Naive thymus-derived CD4-positive, alpha-beta T cell (primary cell): Measurements from ENCODE around the gene SOWAHC. TPM values are rescaled to one million over a fixed set of nuclear protein-coding genes. Genes with fewer than 3 reads are reported as not detected.

Source experiments
- ATAC-seq: fragments of 150-1000 bp; cut with Tn5 transposase; 2 replicates; pipeline ENCODE4 v1.10.0; 2021; ENCODE audit warnings: mild to moderate bottlenecking, moderate library complexity
- CTCF ChIA-PET: fragments of 350-600 bp; sonication (Branson Sonifier 250); formaldehyde crosslinking; loops from one replicate; lab custom pipeline; 2021; ENCODE audit warnings: antibody characterized with exemption; lab: Charles Lee
- POLR2A ChIA-PET: fragments of 350-600 bp; sonication (Branson Sonifier 250); formaldehyde crosslinking; loops from one replicate; lab custom pipeline; 2021; ENCODE audit warnings: antibody characterized with exemption, inconsistent platforms; lab: Charles Lee
- DNase-seq, 9 donors: peaks; one replicate each; pipeline versions ENCODE4 v3.0.0 to v3.0.0-alpha.2; 2020 to 2022; ENCODE audit warnings: mixed read lengths in 1 of 9
- H3K27ac ChIP-seq: one replicate; pipeline ENCODE4 v1.7.0; 2013; ENCODE audit warnings: mild to moderate bottlenecking, low read depth, low read length, moderate library complexity
- H3K27me3 ChIP-seq, 2 donors: one replicate each; pipeline ENCODE4 v1.7.0; 2013; ENCODE audit warnings: low read length in 2 of 2, mild to moderate bottlenecking in 2 of 2, moderate library complexity in 2 of 2; ENCODE audit not compliant: control insufficient read depth in 2 of 2, insufficient read depth in 2 of 2
- H3K36me3 ChIP-seq, 3 experiments: 1 replicate in 2 of 3; 2 replicates in 1 of 3; pipeline ENCODE4 v1.7.0; 2013; ENCODE audit warnings: low read length in 3 of 3, mild to moderate bottlenecking in 3 of 3, moderate library complexity in 1 of 3; ENCODE audit not compliant: insufficient read depth in 3 of 3, control insufficient read depth in 2 of 3
- H3K4me1 ChIP-seq, 2 donors: one replicate each; pipeline ENCODE4 v1.7.0; 2013; ENCODE audit warnings: low read length in 2 of 2, mild to moderate bottlenecking in 2 of 2, moderate library complexity in 1 of 2; ENCODE audit not compliant: control insufficient read depth in 2 of 2, insufficient read depth in 2 of 2
- H3K4me3 ChIP-seq: 2 replicates; pipeline ENCODE4 v1.7.0; 2013; ENCODE audit warnings: mild to moderate bottlenecking, low read length
- H3K9me3 ChIP-seq, 3 experiments: 1 replicate in 2 of 3; 2 replicates in 1 of 3; pipeline ENCODE4 v1.7.0; 2013; ENCODE audit warnings: low read length in 3 of 3; ENCODE audit not compliant: control insufficient read depth in 2 of 3
- H3K27ac Mint-ChIP-seq, 9 donors: one replicate each; pipeline ENCODE4 v1.8.0; 2020 to 2022; ENCODE audit warnings: mixed read lengths in 9 of 9, mild to moderate bottlenecking in 8 of 9, moderate library complexity in 5 of 9, inconsistent platforms in 2 of 9
- H3K27me3 Mint-ChIP-seq, 5 donors: one replicate each; pipeline ENCODE4 v1.8.0; 2021 to 2022; ENCODE audit warnings: mixed read lengths in 5 of 5, mild to moderate bottlenecking in 1 of 5
- H3K36me3 Mint-ChIP-seq, 5 donors: one replicate each; pipeline ENCODE4 v1.8.0; 2020 to 2022; ENCODE audit warnings: mixed read lengths in 5 of 5, mild to moderate bottlenecking in 3 of 5, inconsistent platforms in 1 of 5
- H3K4me1 Mint-ChIP-seq, 7 donors: one replicate each; pipeline ENCODE4 v1.8.0; 2020 to 2022; ENCODE audit warnings: mixed read lengths in 7 of 7, mild to moderate bottlenecking in 3 of 7, inconsistent platforms in 1 of 7
- H3K4me3 Mint-ChIP-seq, 10 donors: one replicate each; pipeline ENCODE4 v1.8.0; 2020 to 2022; ENCODE audit warnings: mild to moderate bottlenecking in 10 of 10, mixed read lengths in 10 of 10, moderate library complexity in 6 of 10, inconsistent platforms in 2 of 10
- H3K9me3 Mint-ChIP-seq, 11 donors: one replicate each; pipeline ENCODE4 v1.8.0; 2020 to 2022; ENCODE audit warnings: mixed read lengths in 11 of 11, mild to moderate bottlenecking in 4 of 11, inconsistent platforms in 1 of 11, moderate library complexity in 1 of 11
- intact Hi-C, 2 donors: fragments of 100-400 bp; cut with micrococcal nuclease; formaldehyde crosslinking; loops; one replicate each; pipeline ENCODE4 v1.15.1; 2023
- polyA plus RNA-seq, 2 donors: library from polyadenylated mRNA; unstranded; fragments of 300-500 nt; fragmentation: Illumina TruSeq; gene quantifications; one replicate each; pipeline ENCODE4 v1.2.3, GENCODE V29; 2021
- total RNA-seq, 6 experiments: library from RNA in 5 of 6; stranded (reverse) in 5 of 6; gene quantifications; 1 replicate in 5 of 6; 2 replicates in 1 of 6; pipeline ENCODE4 v1.2.3 and lab custom pipeline; 2021 to 2026

SOWAHC gene
- total and polyA plus RNA-seq, 7 experiments from 2014 or later, result 0.16 to 1.2 (median 0.89) TPM

- Mint-ChIP-seq H3K4me1 (peaks cover 0 to 2% (median 0%) of the 10 kb centered on the region in 7 donors), H3K27ac (no peak overlapping the region), H3K9me3 (peaks cover 0 to 1% (median 0%) of the 10 kb centered on the region in 11 donors), H3K27me3 (peaks cover 0 to 6% (median 0%) of the 10 kb centered on the region in 5 donors), H3K36me3 (no peaks in the 10 kb centered on the region), H3K4me3 (no peak overlapping the region)
- DNase-seq, result no peak
- Histone ChIP-seq H3K36me3 (no peaks in the 10 kb centered on the region), H3K9me3 (no peaks in the 10 kb centered on the region), H3K27ac (no peak overlapping the region), H3K4me3 (no peak overlapping the region), H3K4me1 (no peaks in the 10 kb centered on the region), H3K27me3 (no peaks in the 10 kb centered on the region)
- ChIA-PET CTCF (no interaction called here), POLR2A (no interaction called here)
- intact Hi-C loops, result no loop called here
- no peak for ATAC-seq
These were observed 30.6 kb downstream of the SOWAHC start for GRCh38 chr2:109644571-109645275.

GRCh38 chr2:109645412-109646184 is 31.4 kb downstream of the SOWAHC start:
- CTCF ChIA-PET, result no interaction called here
- intact Hi-C loops, result no loop called here
- no peak for ATAC-seq
- Histone ChIP-seq H3K27me3 (no peaks in the 10 kb centered on the region), H3K9me3 (no peaks in the 10 kb centered on the region), H3K36me3 (no peaks in the 10 kb centered on the region), H3K4me3 (no peak overlapping the region), H3K4me1 (no peaks in the 10 kb centered on the region), H3K27ac (no peak overlapping the region)
- peaks cover 0 to 1% (median 0%) of the 10 kb centered on the region in 11 donors for H3K9me3 Mint-ChIP-seq
- no peak overlapping the region for H3K27ac Mint-ChIP-seq
- H3K4me3 Mint-ChIP-seq, result no peak overlapping the region
- no peaks in the 10 kb centered on the region for H3K36me3 Mint-ChIP-seq
- POLR2A ChIA-PET, result no interaction called here
- H3K27me3 Mint-ChIP-seq, result peaks cover 0 to 11% (median 4%) of the 10 kb centered on the region in 5 donors
- H3K4me1 Mint-ChIP-seq, result peaks cover 0 to 2% (median 0%) of the 10 kb centered on the region in 7 donors
- no peak for DNase-seq

GRCh38 chr2:109646961-109647360 is 32.8 kb downstream of the SOWAHC start:
- intact Hi-C loops, result no loop called here
- POLR2A ChIA-PET, result no interaction called here

DNA sequence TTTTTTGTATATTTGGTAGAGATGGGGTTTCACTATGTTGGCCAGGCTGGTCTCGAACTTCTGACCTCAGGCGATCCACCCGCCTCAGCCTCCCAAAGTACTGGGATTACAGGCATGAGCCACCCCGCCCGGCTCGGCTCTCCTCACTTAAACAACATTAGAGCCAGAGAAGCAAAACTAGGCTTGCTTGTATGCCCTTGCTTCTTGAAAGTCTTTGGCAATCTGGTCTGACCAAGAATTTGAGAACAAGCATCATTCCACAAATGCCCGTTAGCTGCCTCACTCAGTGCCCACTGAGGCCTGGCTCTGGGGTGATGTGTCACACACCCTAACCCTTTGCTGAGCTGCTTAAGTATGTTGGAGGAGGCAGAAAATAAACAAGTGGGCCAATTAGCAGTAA is 33.5 kb downstream of the SOWAHC start:
- POLR2A ChIA-PET, result no interaction called here
- Mint-ChIP-seq H3K27ac (no peak overlapping the region), H3K4me1 (peaks cover 0 to 2% (median 0%) of the 10 kb centered on the region in 7 donors), H3K27me3 (peaks cover 3 to 12% (median 11%) of the 10 kb centered on the region in 5 donors), H3K36me3 (no peaks in the 10 kb centered on the region), H3K4me3 (no peak overlapping the region), H3K9me3 (peaks cover 0 to 1% (median 0%) of the 10 kb centered on the region in 11 donors)
- H3K4me3 ChIP-seq, result no peak overlapping the region
- no peaks in the 10 kb centered on the region for H3K9me3 ChIP-seq
- no peak overlapping the region for H3K27ac ChIP-seq
- no peaks in the 10 kb centered on the region for H3K4me1 ChIP-seq
- no peak for DNase-seq
- CTCF ChIA-PET, result no interaction called here
- intact Hi-C loops, result no loop called here
- H3K36me3 ChIP-seq, result no peaks in the 10 kb centered on the region
- no peaks in the 10 kb centered on the region for H3K27me3 ChIP-seq
- no peak for ATAC-seq

More at GRCh38 chr2:109646961-109647360, 32.8 kb downstream of the SOWAHC start:
- ATAC-seq (no peak), DNase-seq (no peak)
- H3K27ac ChIP-seq, result no peak overlapping the region
- Mint-ChIP-seq H3K4me1 (peaks cover 0 to 2% (median 0%) of the 10 kb centered on the region in 7 donors), H3K4me3 (no peak overlapping the region), H3K27ac (no peak overlapping the region), H3K27me3 (peaks cover 3 to 12% (median 11%) of the 10 kb centered on the region in 5 donors), H3K9me3 (peaks cover 0 to 1% (median 0%) of the 10 kb centered on the region in 11 donors), H3K36me3 (no peaks in the 10 kb centered on the region)
- H3K27me3 ChIP-seq, result no peaks in the 10 kb centered on the region
- no peaks in the 10 kb centered on the region for H3K4me1 ChIP-seq
- H3K9me3 ChIP-seq, result no peaks in the 10 kb centered on the region
- CTCF ChIA-PET, result no interaction called here
- no peaks in the 10 kb centered on the region for H3K36me3 ChIP-seq
- no peak overlapping the region for H3K4me3 ChIP-seq

DNA sequence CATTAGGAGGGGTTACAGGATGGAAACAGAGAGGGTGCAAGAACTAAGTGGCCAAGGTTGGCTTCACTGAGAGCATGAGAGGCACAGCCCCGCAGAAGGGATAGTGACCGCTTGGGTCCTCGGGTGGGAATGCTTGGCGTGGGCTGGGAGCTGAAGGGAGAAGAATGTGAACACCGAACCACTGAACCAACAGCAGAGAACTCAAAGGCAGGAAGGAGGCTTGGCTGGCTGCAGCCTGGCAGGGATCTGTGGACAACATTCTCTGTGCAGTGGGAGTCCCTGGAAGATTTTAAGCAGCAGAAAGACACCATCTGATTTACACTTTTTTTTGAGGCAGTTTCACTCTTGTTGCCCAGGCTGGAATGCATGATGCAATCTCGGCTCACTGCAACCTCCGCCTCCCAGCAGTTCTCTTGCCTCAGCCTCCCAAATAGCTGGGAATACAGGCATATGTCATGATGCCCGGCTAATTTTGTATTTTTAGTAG is 33.9 kb downstream of the SOWAHC start:
- no peak overlapping the region for H3K4me3 ChIP-seq
- DNase-seq (no peak), ATAC-seq (no peak)
- peaks cover 0 to 2% (median 0%) of the 10 kb centered on the region in 7 donors for H3K4me1 Mint-ChIP-seq
- H3K9me3 ChIP-seq, result no peaks in the 10 kb centered on the region
- H3K36me3 Mint-ChIP-seq, result no peaks in the 10 kb centered on the region
- H3K27me3 ChIP-seq, result no peaks in the 10 kb centered on the region
- ChIA-PET POLR2A (no interaction called here), CTCF (no interaction called here)
- no peaks in the 10 kb centered on the region for H3K4me1 ChIP-seq
- H3K9me3 Mint-ChIP-seq, result peaks cover 0 to 1% (median 0%) of the 10 kb centered on the region in 11 donors
- peaks cover 3 to 12% (median 11%) of the 10 kb centered on the region in 5 donors for H3K27me3 Mint-ChIP-seq
- no peak overlapping the region for H3K27ac ChIP-seq
- no peaks in the 10 kb centered on the region for H3K36me3 ChIP-seq
- intact Hi-C loops, result no loop called here
- H3K4me3 Mint-ChIP-seq, result no peak overlapping the region
- no peak overlapping the region for H3K27ac Mint-ChIP-seq

GRCh38 chr2:109649736-109650695 is 35.9 kb downstream of the SOWAHC start:
- H3K4me1 Mint-ChIP-seq, result no peaks in the 10 kb centered on the region
- H3K36me3 ChIP-seq, result no peaks in the 10 kb centered on the region
- CTCF ChIA-PET, result no interaction called here
- H3K27me3 ChIP-seq, result no peaks in the 10 kb centered on the region
- no peaks in the 10 kb centered on the region for H3K36me3 Mint-ChIP-seq
- H3K4me3 Mint-ChIP-seq, result no peak overlapping the region
- no peak overlapping the region for H3K27ac ChIP-seq
- intact Hi-C loops, result no loop called here
- POLR2A ChIA-PET, result no interaction called here
- no peaks in the 10 kb centered on the region for H3K4me1 ChIP-seq
- DNase-seq (no peak), ATAC-seq (no peak)
- no peaks in the 10 kb centered on the region for H3K9me3 ChIP-seq
- peaks cover 3 to 16% (median 11%) of the 10 kb centered on the region in 5 donors for H3K27me3 Mint-ChIP-seq
- no peak overlapping the region for H3K4me3 ChIP-seq
- no peak overlapping the region for H3K27ac Mint-ChIP-seq
- H3K9me3 Mint-ChIP-seq, result peaks cover 0 to 1% (median 0%) of the 10 kb centered on the region in 11 donors
